ENCODE measurements around the gene GNG10. TPM values are rescaled to one million over a fixed set of nuclear protein-coding genes. Genes with fewer than 3 reads are reported as not detected.

The GNG10 gene
- total RNA-seq, 6 experiments from 2014 or later: 8.1 to 23.8 (median 14.0) TPM

GRCh38 chr9:111632695-111633388 is 28.6 kb upstream of the GNG10 start:
- H3K9me3 ChIP-seq: no peaks in the 10 kb centered on the region
- H3K27ac ChIP-seq: peak overlapping the region in 2 of 3 donors; percentile 93 to 98
- TF ChIP-seq POLR2A (IDR thresholded peaks at IDR 0.05) (no peak), CTCF (IDR thresholded peaks at IDR 0.05) (no peak)
- ATAC-seq: no peak
- peak overlapping the region; percentile 95 to 100 (median 99) for H3K4me3 ChIP-seq
- intact Hi-C loops (cut with DNase I): no loop called here
- H3K36me3 ChIP-seq: no peaks in the 10 kb centered on the region
- DNase-seq: no peak
- H3K27me3 ChIP-seq: no peaks in the 10 kb centered on the region
- H3K4me1 ChIP-seq: peaks cover 0 to 44% (median 3%) of the 10 kb centered on the region in 4 donors
- WGBS (ENCODE audit: insufficient coverage, low coverage, low lambda C conversion rate, missing lambda C conversion rate): 30% methylated on average over 7 of the region's 7 CpGs

- peak overlapping the region in 2 of 3 donors; percentile 95 to 99 for H3K4me3 ChIP-seq
These were observed 28.0 kb upstream of the GNG10 start for GRCh38 chr9:111633389-111633736.

GRCh38 chr9:111634860-111635259 is 26.5 kb upstream of the GNG10 start:
- WGBS (ENCODE audit: insufficient coverage, low coverage, low lambda C conversion rate, missing lambda C conversion rate): 26% methylated on average over 1 of the region's 1 CpG
- H3K4me1 ChIP-seq: peaks cover 0 to 42% (median 5%) of the 10 kb centered on the region in 4 donors

More at GRCh38 chr9:111633389-111633736, 28.0 kb upstream of the GNG10 start:
- intact Hi-C loops (cut with DNase I): no loop called here
- no peaks in the 10 kb centered on the region for H3K9me3 ChIP-seq
- DNase-seq (peak in 1 of 3 donors; percentile 64), ATAC-seq (peak; percentile 5 to 48 (median 20))
- peaks cover 0 to 43% (median 5%) of the 10 kb centered on the region in 4 donors for H3K4me1 ChIP-seq
- H3K27me3 ChIP-seq: no peaks in the 10 kb centered on the region
- H3K27ac ChIP-seq: peak overlapping the region in 2 of 3 donors; percentile 54 to 98
- 59% methylated on average over 1 of the region's 1 CpG for WGBS (ENCODE audit: insufficient coverage, low coverage, low lambda C conversion rate, missing lambda C conversion rate)
- no peaks in the 10 kb centered on the region for H3K36me3 ChIP-seq
- TF ChIP-seq POLR2A (IDR thresholded peaks at IDR 0.05) (no peak), CTCF (IDR thresholded peaks at IDR 0.05) (no peak)

GRCh38 chr9:111637421-111637950 is 23.9 kb upstream of the GNG10 start:
- intact Hi-C loops (cut with DNase I): no loop called here
- no peak for TF ChIP-seq CTCF (IDR thresholded peaks at IDR 0.05)
- no peak for TF ChIP-seq POLR2A (IDR thresholded peaks at IDR 0.05)
- DNase-seq (no peak), ATAC-seq (no peak)
- Histone ChIP-seq H3K4me3 (no peak overlapping the region), H3K36me3 (no peaks in the 10 kb centered on the region), H3K9me3 (no peaks in the 10 kb centered on the region), H3K4me1 (peaks cover 0 to 30% (median 5%) of the 10 kb centered on the region in 4 donors), H3K27ac (no peak overlapping the region), H3K27me3 (no peaks in the 10 kb centered on the region)
- 53% methylated on average over 6 of the region's 6 CpGs for WGBS (ENCODE audit: insufficient coverage, low coverage, low lambda C conversion rate, missing lambda C conversion rate)

More at GRCh38 chr9:111634860-111635259, 26.5 kb upstream of the GNG10 start:
- TF ChIP-seq POLR2A (IDR thresholded peaks at IDR 0.05) (no peak), CTCF (IDR thresholded peaks at IDR 0.05) (no peak)
- Histone ChIP-seq H3K27me3 (no peaks in the 10 kb centered on the region), H3K27ac (peak overlapping the region in 2 of 3 donors; percentile 54 to 98), H3K4me3 (peak overlapping the region in 2 of 3 donors; percentile 95 to 99), H3K36me3 (no peaks in the 10 kb centered on the region), H3K9me3 (no peaks in the 10 kb centered on the region)
- ATAC-seq (peak; percentile 29 to 49 (median 38)), DNase-seq (no peak)
- intact Hi-C loops (cut with DNase I): no loop called here

Measured in right lobe of liver (tissue), 6 donors.